Stimulated activated CD4-positive, alpha-beta T cell treated with anti-CD3 and anti-CD28 coated beads, Interleukin-1b, Interleukin-23, amount 100 ng/mL, for 1 hour (primary cell): ENCODE results near the gene LYRM1.

Experiments used
- DNase-seq, 2 donors: peaks; one replicate each; pipeline ENCODE4 v3.0.0-alpha.2; 2020; ENCODE audit warnings: low read depth in 2 of 2

Gene LYRM1

DNA sequence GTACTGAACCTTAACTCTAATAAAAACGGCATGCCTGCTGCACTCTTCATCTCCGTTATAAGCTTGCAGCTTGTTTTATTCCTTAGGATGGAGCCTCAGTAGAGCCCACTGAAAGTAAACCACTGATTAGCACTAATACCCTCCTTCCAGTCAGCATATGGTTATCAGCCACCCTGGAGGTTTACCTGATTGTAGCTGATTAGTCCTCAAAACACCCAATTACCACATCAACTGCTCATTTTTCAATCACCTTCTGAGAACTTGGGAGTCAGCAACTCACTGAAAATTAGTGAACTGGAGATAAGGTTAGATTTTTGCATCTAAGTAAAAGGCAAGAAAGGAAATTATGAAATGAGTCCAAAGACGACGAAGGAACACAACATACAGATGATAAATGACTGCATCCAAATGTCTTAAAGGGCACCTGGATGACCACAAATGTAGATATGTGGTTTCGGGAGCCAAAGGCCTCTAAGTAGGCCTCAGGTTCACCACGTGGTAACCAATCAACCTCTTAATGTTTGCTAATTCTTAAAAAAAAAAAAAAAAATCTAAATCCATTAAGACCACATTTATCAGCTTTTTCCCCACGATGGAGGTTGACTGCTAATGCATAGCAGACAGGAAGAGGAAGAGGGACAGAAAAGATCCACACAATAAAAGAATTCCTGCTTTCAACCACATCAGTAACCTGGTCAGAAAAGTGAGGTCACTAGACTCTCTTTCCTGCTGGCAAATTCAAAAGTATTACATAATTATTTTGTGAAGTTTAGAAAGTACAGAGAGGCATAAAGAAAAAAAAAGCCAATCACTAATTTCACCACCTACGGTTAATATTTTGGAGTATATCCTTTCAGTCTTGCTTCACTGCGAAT, 28.4 kb upstream of the LYRM1 start:
- DNase-seq = no peak

DNA sequence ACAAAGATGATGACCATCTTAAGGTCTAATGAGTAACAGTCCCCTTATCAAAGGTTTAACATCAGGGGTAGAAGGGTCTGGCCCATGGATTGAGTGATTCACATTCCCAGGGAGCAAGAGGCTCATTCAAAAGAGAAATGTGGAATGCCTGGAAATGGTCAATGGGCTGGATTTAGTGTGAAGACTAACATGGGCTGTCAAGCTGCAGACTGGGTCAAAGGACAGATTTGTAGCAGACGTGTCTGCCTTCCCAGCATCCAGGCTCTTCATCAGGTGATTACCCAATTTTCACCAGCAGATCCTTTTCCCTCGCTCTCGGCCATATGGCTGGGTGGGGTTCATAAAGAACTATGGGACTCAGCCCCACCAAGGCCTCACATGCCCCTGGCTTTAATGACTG, 27.2 kb upstream of the LYRM1 start:
- DNase-seq = no peak

DNA sequence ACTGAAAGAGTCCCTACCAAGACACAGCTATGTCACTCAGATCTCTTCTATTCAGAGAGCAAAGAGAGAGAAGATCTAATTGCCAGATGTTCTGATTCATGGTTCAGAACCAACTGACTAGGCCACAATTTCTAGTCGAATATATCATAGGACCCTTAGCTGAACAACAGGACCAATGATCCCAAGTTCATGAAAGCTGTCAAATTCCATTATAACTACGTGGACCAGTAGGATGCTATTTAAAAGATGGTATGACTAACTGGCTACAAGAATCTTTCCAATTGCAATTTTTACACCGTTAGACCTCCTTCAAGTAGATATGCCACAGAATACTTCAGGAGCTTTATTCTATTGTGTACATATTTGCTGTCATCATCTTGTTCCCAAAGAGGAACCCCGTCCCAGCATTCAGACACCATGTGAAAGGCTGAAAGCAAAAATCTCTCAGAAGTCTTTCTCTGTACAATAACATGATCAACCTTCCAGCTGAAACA, 26.4 kb upstream of the LYRM1 start:
- DNase-seq = no peak

DNA sequence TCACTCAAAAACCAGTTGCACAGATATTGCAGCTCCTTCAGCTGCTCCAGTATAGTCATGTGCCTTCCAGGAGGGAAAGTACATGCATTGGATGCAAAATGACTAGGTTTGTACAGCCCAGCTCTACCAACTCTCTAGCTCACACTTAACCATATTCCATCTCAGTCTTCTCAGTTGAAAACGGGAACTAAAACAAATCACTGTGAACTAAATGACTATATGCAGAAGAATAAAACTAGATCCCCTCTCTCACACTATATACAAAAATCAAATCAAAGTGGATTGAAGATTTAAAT, 25.3 kb upstream of the LYRM1 start:
- DNase-seq = no peak

- DNase-seq = no peak
These were observed 21.9 kb upstream of the LYRM1 start for GRCh38 chr16:20878682-20879147.

- no peak for DNase-seq
These were observed 21.2 kb upstream of the LYRM1 start for GRCh38 chr16:20879175-20880040.

DNA sequence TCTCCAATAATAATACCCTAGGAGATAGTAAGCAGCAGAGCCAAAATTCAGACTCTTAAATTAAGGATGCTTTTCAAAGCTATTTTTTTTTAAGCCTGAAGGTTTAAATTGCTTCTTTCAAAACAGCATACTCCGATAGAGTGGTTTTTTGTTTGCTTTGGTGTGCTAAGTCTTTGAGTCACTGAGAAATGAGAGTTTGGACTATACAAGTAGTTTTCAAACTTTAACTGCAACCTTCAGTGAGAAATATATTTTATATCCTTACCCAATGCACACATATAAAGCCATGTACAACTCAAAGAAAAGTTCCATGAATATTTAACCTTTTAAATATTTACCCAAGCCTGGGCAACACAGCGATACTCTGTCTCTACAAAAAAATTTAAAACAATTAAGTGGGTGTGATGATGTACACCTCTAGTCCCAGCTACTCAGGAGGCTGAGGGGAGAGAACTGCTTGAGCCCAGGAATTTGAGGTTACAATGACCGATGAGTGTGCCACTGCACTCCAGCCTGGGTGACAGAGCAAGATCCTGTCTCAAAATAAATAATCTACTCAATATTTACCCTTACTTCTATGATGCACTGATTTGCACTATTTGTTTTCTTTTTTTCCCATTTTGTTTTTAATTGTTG, 19.6 kb upstream of the LYRM1 start:
- no peak for DNase-seq

DNA sequence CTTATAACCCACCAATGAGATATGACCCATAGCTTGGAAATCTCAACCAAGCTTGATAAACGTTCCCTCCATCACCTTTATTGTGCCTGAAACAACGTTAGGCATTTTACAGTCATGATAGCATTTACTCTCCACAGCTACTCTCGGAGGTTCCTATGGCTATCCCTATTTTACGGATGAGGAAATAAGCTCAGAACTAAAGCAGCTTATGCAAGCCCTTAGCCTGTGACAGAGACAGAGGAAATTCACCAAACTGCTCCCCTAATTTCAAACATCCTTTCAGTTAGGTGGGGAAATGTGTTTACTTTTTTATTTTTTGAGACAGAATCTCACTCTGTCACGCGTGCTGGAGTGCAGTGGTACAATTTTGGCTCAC, 19.1 kb upstream of the LYRM1 start:
- DNase-seq = no peak

GRCh38 chr16:20883554-20884239, 16.9 kb upstream of the LYRM1 start:
- DNase-seq = no peak

DNA sequence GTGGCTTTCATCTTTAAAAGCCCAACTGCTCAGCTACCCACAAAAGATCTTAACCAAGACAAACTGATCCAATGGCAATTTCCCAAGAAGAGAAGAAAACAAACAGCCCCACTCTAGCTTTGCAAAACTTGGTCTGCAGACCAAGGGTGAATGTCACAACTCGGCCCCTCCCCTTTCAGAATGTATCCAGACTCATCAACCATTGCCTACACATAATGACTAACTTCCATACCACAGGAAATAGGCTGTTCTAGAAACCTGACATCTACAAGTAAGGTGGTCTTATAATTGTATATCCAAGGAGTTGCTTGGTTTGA, 16.4 kb upstream of the LYRM1 start:
- no peak for DNase-seq

DNA sequence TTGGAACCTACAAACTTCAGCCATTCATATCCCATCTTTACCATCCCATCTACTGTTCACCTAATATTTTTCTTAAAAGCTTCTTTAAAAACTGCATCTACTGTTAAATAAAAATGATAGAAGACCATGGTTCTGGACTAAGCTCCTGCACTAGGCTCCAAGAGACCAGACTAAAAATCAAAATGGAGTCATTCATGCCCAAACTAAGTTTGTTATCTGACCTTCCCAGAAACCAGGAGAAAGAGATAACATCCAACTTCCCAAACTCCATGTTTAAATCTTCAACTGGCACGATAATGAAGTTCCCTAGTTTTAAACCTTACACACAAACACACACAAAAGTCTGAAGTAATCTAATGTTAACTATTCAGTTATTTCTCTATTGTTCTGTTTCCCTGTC, 14.3 kb upstream of the LYRM1 start:
- DNase-seq = no peak

- no peak for DNase-seq
These were observed 13.4 kb upstream of the LYRM1 start for GRCh38 chr16:20887207-20887606.

GRCh38 chr16:20889625-20890275, 10.8 kb upstream of the LYRM1 start:
- no peak for DNase-seq

GRCh38 chr16:20894388-20894787, 6.2 kb upstream of the LYRM1 start:
- DNase-seq = no peak

DNA sequence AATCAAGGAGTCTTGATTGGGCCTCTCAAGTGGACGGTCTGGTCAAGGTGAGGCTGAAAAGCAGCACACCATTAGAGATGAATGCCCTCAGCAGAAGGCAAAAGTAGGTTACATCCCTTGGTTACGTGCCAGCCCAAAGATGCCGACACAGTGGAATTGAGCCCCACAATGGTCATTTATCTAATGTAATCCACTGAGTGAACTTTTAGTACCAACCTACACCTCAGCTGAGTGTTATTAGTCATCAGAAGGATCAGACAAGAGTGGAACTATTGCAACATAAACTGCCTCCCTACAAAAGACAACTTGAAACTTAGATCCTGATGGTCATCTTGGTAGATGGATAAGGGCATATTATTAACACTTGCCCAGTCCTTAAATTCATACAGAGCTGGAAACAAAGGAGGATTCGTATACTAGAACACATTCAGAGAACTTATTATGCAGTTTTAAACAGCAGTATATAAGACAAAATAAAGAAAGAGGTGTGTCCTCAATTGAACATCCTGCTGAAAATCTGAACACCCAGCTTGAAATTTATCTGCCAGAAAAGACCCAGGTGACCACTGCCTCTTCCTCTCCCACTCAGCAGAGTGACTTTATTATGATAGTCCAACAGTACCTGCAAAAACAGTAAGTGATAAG, 3.2 kb upstream of the LYRM1 start:
- DNase-seq = no peak

DNA sequence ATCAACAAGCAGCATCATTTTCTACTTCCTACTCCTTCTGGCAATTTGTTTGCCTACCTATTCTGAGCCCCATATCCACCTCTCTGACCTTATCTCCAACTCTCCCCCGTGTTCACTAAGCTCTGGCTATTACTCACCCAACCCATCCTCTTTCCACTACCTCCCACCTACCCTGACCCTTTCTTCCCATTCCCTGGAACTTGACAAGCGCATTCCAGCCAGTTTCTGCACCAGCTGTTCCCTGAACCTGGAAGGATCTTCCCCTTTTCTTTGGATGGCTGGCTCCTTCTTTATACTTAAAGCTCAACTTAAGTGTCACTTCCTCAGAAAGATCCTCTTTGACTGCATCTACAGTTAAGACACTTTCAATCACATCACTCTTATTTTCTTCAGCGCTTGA, 2.6 kb upstream of the LYRM1 start:
- DNase-seq = no peak

DNA sequence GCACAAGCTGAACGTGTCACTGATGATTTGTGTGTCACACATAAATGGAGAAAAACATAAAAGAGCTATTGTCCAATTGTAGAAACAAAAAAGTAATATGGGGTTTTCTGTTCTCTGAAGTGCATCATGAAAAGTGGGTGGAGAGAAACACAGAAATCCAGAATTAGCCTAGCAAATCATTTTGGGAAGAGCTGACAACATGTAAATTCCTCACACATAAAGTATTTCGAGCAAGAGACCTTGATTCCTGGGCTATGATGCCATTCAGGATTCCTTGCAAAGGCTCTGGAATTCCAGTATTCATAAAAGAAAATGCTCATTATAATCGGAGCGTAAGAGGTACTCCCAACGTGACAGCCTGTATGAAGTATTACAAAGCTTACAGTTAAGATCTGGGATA, 1.5 kb upstream of the LYRM1 start:
- DNase-seq = no peak

DNA sequence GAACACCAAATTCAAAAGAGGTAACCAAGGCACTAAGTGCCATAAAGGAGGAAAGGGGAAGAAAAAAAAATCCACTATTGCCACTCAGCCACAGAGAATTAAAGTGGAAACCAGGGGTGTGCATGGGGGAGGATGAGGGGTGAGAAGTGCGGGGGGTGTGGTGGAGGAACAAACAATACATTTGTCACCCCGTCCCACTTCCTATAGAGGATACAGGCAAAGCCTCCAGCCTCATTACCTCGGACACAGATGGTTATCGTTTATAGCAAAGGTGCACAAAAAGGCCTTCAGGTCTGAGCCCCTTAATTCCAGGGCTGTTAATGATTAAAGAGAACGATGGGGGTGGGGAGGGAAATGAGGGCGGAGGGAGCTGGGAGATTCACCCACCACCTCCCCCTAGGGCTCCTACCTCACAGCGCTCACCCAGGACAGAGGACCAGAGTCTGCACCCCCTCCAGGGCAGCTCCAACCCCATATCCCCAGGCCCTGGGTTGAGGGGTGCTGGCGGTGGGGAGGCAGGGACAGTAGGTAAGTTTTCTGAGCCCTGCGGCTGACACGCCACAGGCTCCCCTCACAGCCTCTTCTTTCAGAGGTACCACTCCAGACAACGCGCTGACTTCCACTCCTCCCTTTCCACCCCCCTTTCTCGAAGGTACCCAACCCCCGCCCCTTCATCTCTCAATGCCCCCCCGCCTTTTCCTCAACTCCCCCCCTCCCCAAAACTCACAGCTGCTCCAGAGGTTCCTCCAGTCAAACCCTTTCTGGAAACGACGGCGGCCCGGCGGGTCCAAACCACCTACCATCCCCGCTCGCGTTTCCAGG, 883 bp upstream of the LYRM1 start:
- no peak for DNase-seq

GRCh38 chr16:20901068-20901435, 481 bp downstream of the LYRM1 start:
- DNase-seq = no peak

DNA sequence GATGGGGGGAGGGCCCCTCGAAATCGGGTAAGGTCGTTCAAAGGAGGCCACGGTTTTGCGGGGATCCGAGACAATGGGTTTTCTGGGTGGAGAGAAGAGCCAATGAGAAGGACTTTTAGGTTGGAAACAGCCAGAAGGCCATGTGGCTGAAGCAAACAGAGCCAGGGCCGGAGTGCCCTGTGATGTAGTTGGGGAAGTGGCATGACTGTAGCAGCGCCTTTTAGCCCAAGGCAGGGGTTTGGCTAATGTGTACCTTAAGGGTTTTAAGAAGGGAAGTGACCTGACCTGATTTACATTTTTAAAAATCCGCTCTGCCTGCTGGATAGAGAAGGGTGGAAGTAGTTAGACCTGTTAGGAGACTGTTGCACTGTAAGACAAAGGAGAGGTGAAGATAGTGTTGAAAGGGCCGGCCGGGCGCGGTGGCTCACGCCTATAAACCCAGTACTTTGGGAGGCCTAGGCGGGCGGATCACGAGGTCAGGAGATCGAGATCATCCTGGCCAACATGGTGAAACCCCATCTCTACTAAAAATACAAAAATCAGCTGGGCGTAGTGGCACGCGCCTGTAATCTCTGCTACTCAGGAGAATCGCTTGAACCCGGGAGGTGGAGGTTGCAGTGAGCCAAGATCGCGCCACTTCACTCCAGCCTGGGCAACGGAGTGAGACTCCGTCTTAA, 1.0 kb downstream of the LYRM1 start:
- no peak for DNase-seq
